Neural progenitor cell (in vitro differentiated cells): ENCODE data around the gene HNRNPK. TPM values are rescaled to one million over a fixed set of nuclear protein-coding genes. Genes with fewer than 3 reads are reported as not detected.

Source experiments
- DNase-seq: peaks from one replicate; pipeline ENCODE4 v3.0.0-alpha.2; 2016; ENCODE audit warnings: low spot score
- H2AFZ ChIP-seq: fragments of 200-600 bp; sonication (generic); replicated peaks from 2 replicates; pipeline ENCODE4 v1.6.1; 2016; ENCODE audit warnings: antibody characterized with exemption
- H3F3A ChIP-seq: fragments of 200-600 bp; sonication (generic); 2 replicates; pipeline ENCODE4 v1.6.1; 2016; ENCODE audit warnings: antibody characterized with exemption, low read depth
- H3K27ac ChIP-seq: fragments of 200-600 bp; sonication (generic); 2 replicates; pipeline ENCODE4 v1.5.1; 2016; ENCODE audit warnings: mild to moderate bottlenecking
- H3K27me3 ChIP-seq: fragments of 200-600 bp; sonication (generic); 2 replicates; pipeline ENCODE4 v1.6.1; 2016; ENCODE audit warnings: mild to moderate bottlenecking, moderate library complexity
- H3K36me3 ChIP-seq: fragments of 200-600 bp; sonication (generic); 2 replicates; pipeline ENCODE4 v1.5.1; 2016
- H3K4me1 ChIP-seq: fragments of 200-600 bp; sonication (generic); 2 replicates; pipeline ENCODE4 v1.6.1; 2016; ENCODE audit warnings: mixed run types
- H3K4me2 ChIP-seq: fragments of 200-600 bp; sonication (generic); 2 replicates; pipeline ENCODE4 v1.6.1; 2016
- H3K4me3 ChIP-seq: fragments of 200-600 bp; sonication (generic); 2 replicates; pipeline ENCODE4 v1.5.1; 2016
- H3K79me2 ChIP-seq: fragments of 200-600 bp; sonication (generic); 2 replicates; pipeline ENCODE4 v1.6.1; 2016; ENCODE audit warnings: low read depth
- H3K9ac ChIP-seq: fragments of 200-600 bp; sonication (generic); 2 replicates; pipeline ENCODE4 v1.6.1; 2016
- H3K9me3 ChIP-seq: fragments of 200-600 bp; sonication (generic); 2 replicates; pipeline ENCODE4 v1.5.1; 2016; ENCODE audit warnings: low read depth
- H4K20me1 ChIP-seq: fragments of 200-600 bp; sonication (generic); 2 replicates; pipeline ENCODE4 v1.6.1; 2016; ENCODE audit warnings: low read depth
- H3K27ac Mint-ChIP-seq: 3 replicates; pipeline ENCODE4 v1.8.0; 2021; ENCODE audit warnings: mixed read lengths
- H3K27me3 Mint-ChIP-seq: 2 replicates; pipeline ENCODE4 v1.8.0; 2022; ENCODE audit warnings: low read depth, mild to moderate bottlenecking, inconsistent platforms, moderate library complexity, mixed read lengths; ENCODE audit not compliant: insufficient read depth
- H3K36me3 Mint-ChIP-seq: 3 replicates; pipeline ENCODE4 v1.8.0; 2021; ENCODE audit warnings: mixed read lengths
- H3K4me1 Mint-ChIP-seq: 3 replicates; pipeline ENCODE4 v1.8.0; 2021; ENCODE audit warnings: mixed read lengths
- H3K4me3 Mint-ChIP-seq: 3 replicates; pipeline ENCODE4 v1.8.0; 2021; ENCODE audit warnings: mild to moderate bottlenecking, moderate library complexity, mixed read lengths
- H3K9me3 Mint-ChIP-seq: 3 replicates; pipeline ENCODE4 v1.8.0; 2020; ENCODE audit warnings: mixed read lengths
- CTCF ChIP-seq: fragments of 200-600 bp; sonication (generic); IDR thresholded peaks from 2 replicates; pipeline ENCODE4 v1.5.1; 2017; ENCODE audit warnings: antibody characterized with exemption, mild to moderate bottlenecking
- EZH2 ChIP-seq: fragments of 200-600 bp; sonication (generic); IDR thresholded peaks from 2 replicates; pipeline ENCODE4 v1.6.1; 2017; ENCODE audit warnings: antibody characterized with exemption, mild to moderate bottlenecking, moderate library complexity
- EZH2phosphoT487 ChIP-seq: fragments of 200-600 bp; sonication (generic); IDR thresholded peaks from 2 replicates; pipeline ENCODE4 v1.6.1; 2017; ENCODE audit warnings: antibody characterized with exemption
- total RNA-seq: library from RNA; depleted of rRNA; stranded (reverse); fragments of >200 nt; gene quantifications from 2 replicates; pipeline ENCODE4 v1.2.3, GENCODE V29; 2015; ENCODE audit warnings: low replicate concordance

Gene HNRNPK
- total RNA-seq, 1 donor from 2014 or later, result 1,406 TPM

- Histone ChIP-seq H3K27ac (no peak overlapping the region), H3K9me3 (no peaks in the 10 kb centered on the region), H3K4me3 (no peak overlapping the region), H3K79me2 (no peaks in the 10 kb centered on the region), H3K4me2 (no peak overlapping the region), H3K4me1 (no peaks in the 10 kb centered on the region), H3K27me3 (no peaks in the 10 kb centered on the region), H4K20me1 (no peaks in the 10 kb centered on the region), H3K9ac (no peak overlapping the region), H3K36me3 (no peaks in the 10 kb centered on the region), H3F3A (no peaks in the 10 kb centered on the region), H2AFZ (no peak overlapping the region)
- H3K4me3 Mint-ChIP-seq, result no peak overlapping the region
- H3K4me1 Mint-ChIP-seq, result no peaks in the 10 kb centered on the region
- TF ChIP-seq CTCF, result no peak
- TF ChIP-seq EZH2, result no peak
- no peak for TF ChIP-seq EZH2phosphoT487
- H3K9me3 Mint-ChIP-seq, result peaks cover 7% of the 10 kb centered on the region
- H3K27ac Mint-ChIP-seq, result no peak overlapping the region
- H3K36me3 Mint-ChIP-seq, result peaks cover 16% of the 10 kb centered on the region
- peaks cover 2% of the 10 kb centered on the region for H3K27me3 Mint-ChIP-seq
- DNase-seq, result no peak
Measured at GRCh38 chr9:84007662-84008061, 27.6 kb upstream of the HNRNPK start.

- Mint-ChIP-seq H3K27ac (no peak overlapping the region), H3K27me3 (peaks cover 2% of the 10 kb centered on the region), H3K4me1 (no peaks in the 10 kb centered on the region), H3K4me3 (no peak overlapping the region), H3K9me3 (peaks cover 7% of the 10 kb centered on the region), H3K36me3 (peaks cover 29% of the 10 kb centered on the region)
- no peaks in the 10 kb centered on the region for H3K27me3 ChIP-seq
- H3F3A ChIP-seq, result no peaks in the 10 kb centered on the region
- H3K27ac ChIP-seq, result no peak overlapping the region
- no peak overlapping the region for H3K4me3 ChIP-seq
- H2AFZ ChIP-seq, result no peak overlapping the region
- TF ChIP-seq CTCF, result no peak
- no peak for TF ChIP-seq EZH2
- TF ChIP-seq EZH2phosphoT487, result no peak
- H3K79me2 ChIP-seq, result peaks cover 7% of the 10 kb centered on the region
- no peaks in the 10 kb centered on the region for H3K4me1 ChIP-seq
- H3K36me3 ChIP-seq, result peaks cover 15% of the 10 kb centered on the region
- no peak overlapping the region for H3K9ac ChIP-seq
- H3K9me3 ChIP-seq, result no peaks in the 10 kb centered on the region
- no peak overlapping the region for H3K4me2 ChIP-seq
- DNase-seq, result no peak
- H4K20me1 ChIP-seq, result peaks cover 10% of the 10 kb centered on the region
Measured at GRCh38 chr9:84003246-84003645, 23.2 kb upstream of the HNRNPK start.

- Mint-ChIP-seq H3K36me3 (peaks cover 28% of the 10 kb centered on the region), H3K4me3 (no peak overlapping the region), H3K4me1 (no peaks in the 10 kb centered on the region), H3K27ac (no peak overlapping the region), H3K27me3 (peaks cover 2% of the 10 kb centered on the region), H3K9me3 (peaks cover 6% of the 10 kb centered on the region)
- no peak overlapping the region for H3K4me2 ChIP-seq
- H3F3A ChIP-seq, result no peaks in the 10 kb centered on the region
- DNase-seq, result no peak
- no peaks in the 10 kb centered on the region for H3K27me3 ChIP-seq
- peaks cover 15% of the 10 kb centered on the region for H3K36me3 ChIP-seq
- no peak overlapping the region for H3K27ac ChIP-seq
- H4K20me1 ChIP-seq, result peaks cover 13% of the 10 kb centered on the region
- H3K9ac ChIP-seq, result no peak overlapping the region
- no peaks in the 10 kb centered on the region for H3K9me3 ChIP-seq
- H3K79me2 ChIP-seq, result peaks cover 16% of the 10 kb centered on the region
- H3K4me3 ChIP-seq, result no peak overlapping the region
- no peak overlapping the region for H2AFZ ChIP-seq
- no peaks in the 10 kb centered on the region for H3K4me1 ChIP-seq
- TF ChIP-seq EZH2, result no peak
Measured at GRCh38 chr9:84002344-84002743, 22.3 kb upstream of the HNRNPK start.

- H3K4me3 ChIP-seq, result no peak overlapping the region
- H3K27ac ChIP-seq, result no peak overlapping the region
- H3K36me3 Mint-ChIP-seq, result peaks cover 28% of the 10 kb centered on the region
- peaks cover 16% of the 10 kb centered on the region for H3K36me3 ChIP-seq
- no peaks in the 10 kb centered on the region for H3K4me1 Mint-ChIP-seq
- H3K9ac ChIP-seq, result no peak overlapping the region
- no peak overlapping the region for H3K27ac Mint-ChIP-seq
- H3K4me2 ChIP-seq, result no peak overlapping the region
- no peaks in the 10 kb centered on the region for H3K27me3 ChIP-seq
- H3K27me3 Mint-ChIP-seq, result no peaks in the 10 kb centered on the region
- no peak for DNase-seq
- peaks cover 2% of the 10 kb centered on the region for H3K9me3 Mint-ChIP-seq
- H3K79me2 ChIP-seq, result peaks cover 23% of the 10 kb centered on the region
- H4K20me1 ChIP-seq, result peaks cover 16% of the 10 kb centered on the region
- H3F3A ChIP-seq, result no peaks in the 10 kb centered on the region
- no peaks in the 10 kb centered on the region for H3K9me3 ChIP-seq
- no peaks in the 10 kb centered on the region for H3K4me1 ChIP-seq
- no peak overlapping the region for H2AFZ ChIP-seq
- H3K4me3 Mint-ChIP-seq, result no peak overlapping the region
- TF ChIP-seq EZH2phosphoT487, result no peak
- TF ChIP-seq EZH2, result no peak
- no peak for TF ChIP-seq CTCF
Measured at GRCh38 chr9:84001621-84002020, 21.6 kb upstream of the HNRNPK start.
